Suprapubic skin (tissue), 4 donors: ENCODE results near the gene PCDHGA12. TPM values are rescaled to one million over a fixed set of nuclear protein-coding genes. Genes with fewer than 3 reads are reported as not detected.
A peak's percentile ranks its signal among the peaks of the same experiment; 100 is the strongest.
"Not testable (repeated sequence)": the region's sequence is repeated elsewhere in the genome, so short reads cannot be mapped to it uniquely, and the experiment has no call there.

Experiments
- DNase-seq, 2 donors: peaks; one replicate each; pipeline ENCODE4 v3.0.0-alpha.2; 2019; ENCODE audit warnings: low spot score in 2 of 2
- H3K27ac ChIP-seq: fragments of 200-600 bp; sonication (generic); one replicate; pipeline ENCODE4 v1.5.1; 2019
- H3K27me3 ChIP-seq: fragments of 200-600 bp; sonication (generic); one replicate; pipeline ENCODE4 v1.5.1; 2019
- H3K36me3 ChIP-seq: fragments of 200-600 bp; sonication (generic); one replicate; pipeline ENCODE4 v1.5.1; 2019
- H3K4me1 ChIP-seq: fragments of 200-600 bp; sonication (generic); one replicate; pipeline ENCODE4 v1.5.1; 2019
- H3K4me3 ChIP-seq: fragments of 200-600 bp; sonication (generic); one replicate; pipeline ENCODE4 v1.5.1; 2019; ENCODE audit warnings: mild to moderate bottlenecking
- H3K9me3 ChIP-seq: fragments of 200-600 bp; sonication (generic); one replicate; pipeline ENCODE4 v1.5.1; 2019
- CTCF ChIP-seq, 2 donors: fragments of 200-600 bp in 1 of 2; fragments of 450-650 bp in 1 of 2; sonication (generic) in 1 of 2; IDR thresholded peaks; one replicate each; pipeline ENCODE4 v1.5.1; 2016 to 2019; ENCODE audit warnings: antibody characterized with exemption in 2 of 2, mild to moderate bottlenecking in 1 of 2, moderate library complexity in 1 of 2
- EP300 ChIP-seq: sonication (generic); formaldehyde crosslinking; IDR thresholded peaks from one replicate; pipeline ENCODE4 v1.6.1; 2017; ENCODE audit warnings: antibody characterized with exemption
- POLR2A ChIP-seq, 2 donors: fragments of 450-650 bp; IDR thresholded peaks; one replicate each; pipeline ENCODE4 v1.6.1; 2017; ENCODE audit warnings: antibody characterized with exemption in 2 of 2, mild to moderate bottlenecking in 2 of 2, moderate library complexity in 2 of 2
- POLR2AphosphoS5 ChIP-seq, 3 donors: sonication (generic); formaldehyde crosslinking; IDR thresholded peaks; one replicate each; pipeline ENCODE4 v1.6.1; 2017; ENCODE audit warnings: antibody characterized with exemption in 3 of 3
- WGBS: methylation state at CpG from one replicate; pipeline ENCODE4 v1.1.5; 2018; 5-methylcytosine and 5-hydroxymethylcytosine counted together
- total RNA-seq, 4 donors: library from RNA; depleted of rRNA; stranded (reverse); fragments of >200 nt; gene quantifications; one replicate each; pipeline ENCODE4 v1.1.0, GENCODE V29; 2016

The PCDHGA12 gene
- total RNA-seq, 4 donors from 2014 or later = 2.9 to 13.4 (median 6.6) TPM

GRCh38 chr5:141427783-141428426, 2.4 kb upstream of the PCDHGA12 start:
- no peak overlapping the region for H3K27ac ChIP-seq
- H3K4me3 ChIP-seq = no peak overlapping the region
- no peak for DNase-seq
- WGBS = 42% methylated on average over 11 of the region's 53 CpGs
- no peaks in the 10 kb centered on the region for H3K4me1 ChIP-seq
- TF ChIP-seq CTCF (IDR thresholded peaks at IDR 0.05) (no peak), EP300 (no peak), POLR2AphosphoS5 (IDR thresholded peaks at IDR 0.05) (no peak), POLR2A (IDR thresholded peaks at IDR 0.05) (no peak)
- no peaks in the 10 kb centered on the region for H3K36me3 ChIP-seq
- peaks cover 80% of the 10 kb centered on the region for H3K9me3 ChIP-seq
- H3K27me3 ChIP-seq = no peaks in the 10 kb centered on the region

GRCh38 chr5:141431286-141431685, 979 bp downstream of the PCDHGA12 start:
- no peaks in the 10 kb centered on the region for H3K27me3 ChIP-seq
- no peaks in the 10 kb centered on the region for H3K4me1 ChIP-seq
- DNase-seq = no peak
- TF ChIP-seq CTCF (IDR thresholded peaks at IDR 0.05) (no peak), POLR2A (IDR thresholded peaks at IDR 0.05) (no peak), EP300 (no peak), POLR2AphosphoS5 (IDR thresholded peaks at IDR 0.05) (no peak)
- H3K9me3 ChIP-seq = peaks cover 72% of the 10 kb centered on the region
- WGBS = 27% methylated on average over 26 of the region's 37 CpGs
- peak overlapping the region; percentile 38 for H3K4me3 ChIP-seq
- H3K36me3 ChIP-seq = no peaks in the 10 kb centered on the region
- no peak overlapping the region for H3K27ac ChIP-seq

- WGBS = 34% methylated on average over 18 of the region's 38 CpGs
- not testable (repeated sequence) for H3K36me3 ChIP-seq, H3K27ac ChIP-seq, DNase-seq, H3K4me1 ChIP-seq, H3K4me3 ChIP-seq, H3K27me3 ChIP-seq
- peaks cover 63% of the 10 kb centered on the region for H3K9me3 ChIP-seq
These were observed 2.0 kb downstream of the PCDHGA12 start for GRCh38 chr5:141432308-141432707.

- H3K4me1 ChIP-seq, H3K27me3 ChIP-seq, H3K36me3 ChIP-seq, DNase-seq, H3K4me3 ChIP-seq, H3K27ac ChIP-seq: not testable (repeated sequence)
- H3K9me3 ChIP-seq = peaks cover 63% of the 10 kb centered on the region
- 34% methylated on average over 12 of the region's 29 CpGs for WGBS
These were observed 2.4 kb downstream of the PCDHGA12 start for GRCh38 chr5:141432726-141433125.

GRCh38 chr5:141434006-141434405, 3.7 kb downstream of the PCDHGA12 start:
- no peaks in the 10 kb centered on the region for H3K4me1 ChIP-seq
- H3K9me3 ChIP-seq = peaks cover 50% of the 10 kb centered on the region
- DNase-seq = no peak
- no peaks in the 10 kb centered on the region for H3K36me3 ChIP-seq
- TF ChIP-seq EP300 = no peak
- no peak for TF ChIP-seq POLR2AphosphoS5 (IDR thresholded peaks at IDR 0.05)
- no peak for TF ChIP-seq CTCF (IDR thresholded peaks at IDR 0.05)
- TF ChIP-seq POLR2A (IDR thresholded peaks at IDR 0.05) = no peak
- WGBS = 81% methylated on average over 2 of the region's 2 CpGs
- H3K4me3 ChIP-seq = no peak overlapping the region
- no peak overlapping the region for H3K27ac ChIP-seq
- no peaks in the 10 kb centered on the region for H3K27me3 ChIP-seq

GRCh38 chr5:141437221-141437620, 6.9 kb downstream of the PCDHGA12 start:
- H3K4me3 ChIP-seq = no peak overlapping the region
- TF ChIP-seq EP300 = no peak
- TF ChIP-seq POLR2A (IDR thresholded peaks at IDR 0.05) = no peak
- no peak for TF ChIP-seq POLR2AphosphoS5 (IDR thresholded peaks at IDR 0.05)
- no peak for TF ChIP-seq CTCF (IDR thresholded peaks at IDR 0.05)
- H3K27me3 ChIP-seq = no peaks in the 10 kb centered on the region
- H3K9me3 ChIP-seq = peaks cover 40% of the 10 kb centered on the region
- no peak overlapping the region for H3K27ac ChIP-seq
- WGBS = 95% methylated on average over 2 of the region's 2 CpGs
- no peaks in the 10 kb centered on the region for H3K36me3 ChIP-seq
- no peak for DNase-seq
- H3K4me1 ChIP-seq = no peaks in the 10 kb centered on the region
